Nephron (organoid): Measurements from ENCODE around the gene DRGX.

ENCODE experiments used
- H3K27ac Mint-ChIP-seq, 3 experiments: 2 replicates each; pipeline ENCODE4 v1.8.0; 2020; ENCODE audit warnings: mixed read lengths in 3 of 3, mild to moderate bottlenecking in 2 of 3, moderate library complexity in 1 of 3
- H3K27me3 Mint-ChIP-seq: 2 replicates; pipeline ENCODE4 v1.8.0; 2021; ENCODE audit warnings: low read depth, mild to moderate bottlenecking, moderate library complexity, mixed read lengths
- H3K36me3 Mint-ChIP-seq: 2 replicates; pipeline ENCODE4 v1.8.0; 2020; ENCODE audit warnings: low read depth, mixed read lengths
- H3K4me1 Mint-ChIP-seq: 2 replicates; pipeline ENCODE4 v1.8.0; 2020; ENCODE audit warnings: mixed read lengths
- H3K4me3 Mint-ChIP-seq, 3 experiments: 2 replicates each; pipeline ENCODE4 v1.8.0; 2020; ENCODE audit warnings: mild to moderate bottlenecking in 3 of 3, mixed read lengths in 3 of 3, moderate library complexity in 2 of 3
- H3K9me3 Mint-ChIP-seq: 2 replicates; pipeline ENCODE4 v1.8.0; 2020; ENCODE audit warnings: mixed read lengths
- CTCF ChIP-seq, 3 experiments: fragments of 200-600 bp; sonication (generic); IDR thresholded peaks; one replicate each; pipeline ENCODE4 v1.5.0; 2021; ENCODE audit warnings: antibody characterized with exemption in 3 of 3; ENCODE audit not compliant: unreplicated experiment in 3 of 3

DRGX gene

GRCh38 chr10:49361735-49362568 is 33.9 kb downstream of the DRGX start:
- no peak for TF ChIP-seq CTCF (IDR thresholded peaks at IDR 0.05; ENCODE audit: unreplicated experiment in 3 of 3)
- no peaks in the 10 kb centered on the region for H3K4me1 Mint-ChIP-seq
- H3K9me3 Mint-ChIP-seq = peaks cover 3% of the 10 kb centered on the region

GRCh38 chr10:49361178-49361554 is 34.7 kb downstream of the DRGX start:
- no peak overlapping the region for H3K4me3 Mint-ChIP-seq
- H3K27me3 Mint-ChIP-seq = peaks cover 25% of the 10 kb centered on the region
- H3K36me3 Mint-ChIP-seq = no peaks in the 10 kb centered on the region
- no peaks in the 10 kb centered on the region for H3K4me1 Mint-ChIP-seq
- no peak overlapping the region for H3K27ac Mint-ChIP-seq
- H3K9me3 Mint-ChIP-seq = peaks cover 8% of the 10 kb centered on the region
- TF ChIP-seq CTCF (IDR thresholded peaks at IDR 0.05; ENCODE audit: unreplicated experiment in 3 of 3) = no peak

More at GRCh38 chr10:49361735-49362568, 33.9 kb downstream of the DRGX start:
- Mint-ChIP-seq H3K4me3 (no peak overlapping the region), H3K27ac (no peak overlapping the region), H3K27me3 (peaks cover 25% of the 10 kb centered on the region), H3K36me3 (no peaks in the 10 kb centered on the region)

- Mint-ChIP-seq H3K4me1 (no peaks in the 10 kb centered on the region), H3K4me3 (no peak overlapping the region)
These were observed 35.4 kb downstream of the DRGX start for GRCh38 chr10:49360271-49361177.

GRCh38 chr10:49359349-49360270 is 36.3 kb downstream of the DRGX start:
- Mint-ChIP-seq H3K4me3 (no peak overlapping the region), H3K4me1 (no peaks in the 10 kb centered on the region), H3K27me3 (peaks cover 19% of the 10 kb centered on the region), H3K36me3 (no peaks in the 10 kb centered on the region), H3K27ac (no peak overlapping the region), H3K9me3 (peaks cover 8% of the 10 kb centered on the region)
- TF ChIP-seq CTCF (IDR thresholded peaks at IDR 0.05; ENCODE audit: unreplicated experiment in 3 of 3) = no peak

More at GRCh38 chr10:49360271-49361177, 35.4 kb downstream of the DRGX start:
- no peaks in the 10 kb centered on the region for H3K36me3 Mint-ChIP-seq
- H3K27ac Mint-ChIP-seq = no peak overlapping the region
- no peak for TF ChIP-seq CTCF (IDR thresholded peaks at IDR 0.05; ENCODE audit: unreplicated experiment in 3 of 3)
- peaks cover 23% of the 10 kb centered on the region for H3K27me3 Mint-ChIP-seq
- H3K9me3 Mint-ChIP-seq = peaks cover 8% of the 10 kb centered on the region

GRCh38 chr10:49357910-49358309 is 38.0 kb downstream of the DRGX start:
- peaks cover 19% of the 10 kb centered on the region for H3K27me3 Mint-ChIP-seq

More at GRCh38 chr10:49357910-49358309, 38.0 kb downstream of the DRGX start:
- TF ChIP-seq CTCF (IDR thresholded peaks at IDR 0.05; ENCODE audit: unreplicated experiment in 3 of 3) = no peak
- Mint-ChIP-seq H3K27ac (no peak overlapping the region), H3K4me1 (no peaks in the 10 kb centered on the region), H3K4me3 (no peak overlapping the region), H3K9me3 (peaks cover 8% of the 10 kb centered on the region), H3K36me3 (no peaks in the 10 kb centered on the region)
